Superior temporal gyrus (tissue), 1 donor: ENCODE results near the gene CRLF1.
"Not testable (repeated sequence)": the region's sequence is repeated elsewhere in the genome, so short reads cannot be mapped to it uniquely, and the experiment has no call there.

Source experiments
- DNase-seq: peaks from one replicate; pipeline ENCODE4 v3.0.0-alpha.2; 2016; ENCODE audit errors: extremely low spot score

The CRLF1 gene

DNA sequence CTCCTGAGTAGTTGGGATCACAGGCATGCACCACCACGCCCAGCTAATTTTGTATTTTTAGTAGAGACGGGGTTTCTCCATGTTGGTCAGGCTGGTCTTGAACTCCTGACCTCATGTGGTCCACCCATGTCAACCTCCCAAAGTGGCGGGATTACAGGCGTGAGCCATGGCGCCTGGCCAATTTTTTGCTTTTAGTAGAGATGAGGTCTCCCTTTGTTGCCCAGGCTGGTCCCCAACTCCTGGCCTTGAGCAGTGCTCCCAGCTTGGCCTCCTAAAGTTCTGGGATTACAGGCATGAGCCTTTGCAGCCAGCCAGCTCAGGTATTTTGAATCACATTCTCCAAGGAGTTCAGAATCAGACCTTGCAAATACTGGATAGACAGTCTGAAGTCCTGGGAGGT, 13.9 kb downstream of the CRLF1 start:
- not testable (repeated sequence) for DNase-seq

DNA sequence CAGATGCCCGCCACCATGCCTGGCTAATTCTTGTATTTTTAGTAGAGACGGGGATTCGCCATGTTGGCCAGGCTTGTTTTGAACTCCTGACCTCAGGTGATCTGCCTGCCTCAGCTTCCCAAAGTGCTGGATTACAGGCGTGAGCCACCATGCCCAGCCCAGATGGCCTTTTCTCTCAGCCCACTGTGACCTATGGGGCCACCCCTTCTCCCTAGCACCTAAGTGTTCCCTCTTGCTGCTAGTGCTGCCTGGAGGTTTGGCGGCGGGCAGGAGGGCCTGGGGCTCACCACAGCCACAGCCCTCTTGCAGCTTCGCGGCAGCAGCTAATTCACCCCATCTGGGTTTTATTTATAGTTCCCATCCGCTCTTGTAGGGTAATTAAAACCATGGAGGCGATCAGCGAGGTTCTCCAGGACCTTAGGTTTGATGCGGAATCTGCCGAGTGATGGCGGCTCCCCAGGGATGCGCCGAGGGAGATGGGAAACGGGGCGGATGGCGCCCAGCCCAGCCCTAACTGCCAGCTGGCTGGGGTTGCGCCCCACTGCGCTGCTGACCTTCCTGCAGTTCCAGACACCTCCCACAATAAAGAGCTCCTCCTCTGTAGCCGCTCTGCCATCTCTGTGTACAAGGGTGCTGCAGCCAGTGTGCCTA, 14.7 kb downstream of the CRLF1 start:
- DNase-seq: no peak

DNA sequence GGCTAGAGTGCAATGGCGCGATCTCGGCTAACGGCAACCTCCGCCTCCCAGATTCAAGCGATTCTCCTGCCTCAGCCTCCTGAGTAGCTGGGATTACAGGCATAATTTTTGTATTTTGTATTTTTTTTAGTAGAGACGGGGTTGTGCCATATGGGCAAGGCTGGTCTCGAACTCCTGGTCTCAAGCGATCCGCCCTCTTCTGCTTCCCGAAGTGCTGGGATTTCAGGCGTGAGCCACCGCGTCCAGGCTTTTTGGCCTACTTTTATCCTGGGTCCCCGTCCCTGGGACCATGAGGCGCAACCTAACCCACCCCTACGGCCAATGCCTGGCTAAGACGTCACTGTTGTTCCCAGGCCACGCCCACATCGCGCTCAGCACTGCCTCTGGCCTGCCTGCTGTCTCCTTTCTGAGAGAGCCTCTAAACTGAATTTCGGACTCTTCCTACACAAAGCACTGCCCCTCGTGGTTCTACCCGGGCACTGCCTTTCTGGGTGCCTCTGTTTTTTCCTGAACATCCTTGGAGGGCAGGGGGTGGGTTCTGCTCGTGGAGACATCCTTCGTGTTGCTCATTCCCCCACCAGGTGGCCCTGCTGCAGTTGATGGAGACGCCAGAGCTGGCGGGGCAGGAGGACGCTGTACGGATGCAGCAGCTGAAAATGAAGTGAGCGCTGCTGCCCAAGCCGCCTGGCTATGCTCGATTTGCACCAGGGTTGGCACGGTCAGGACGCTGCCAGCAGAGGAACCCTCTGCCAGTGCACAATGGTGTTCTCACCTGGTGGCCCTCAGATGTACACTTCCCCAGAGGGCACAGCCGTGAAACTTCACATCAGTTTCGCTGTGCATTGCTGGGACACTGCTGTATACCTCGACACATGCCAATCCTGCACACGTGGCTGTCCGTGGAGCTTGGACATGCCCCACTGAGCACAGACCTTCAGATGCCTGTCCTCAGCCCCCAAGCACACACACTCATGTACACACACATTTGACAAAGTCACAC, 16.0 kb downstream of the CRLF1 start:
- peak; percentile 91 for DNase-seq

GRCh38 chr19:18589380-18590272, 17.0 kb downstream of the CRLF1 start:
- DNase-seq: no peak

- DNase-seq: peak; percentile 78
Measured at GRCh38 chr19:18588611-18589379, 17.8 kb downstream of the CRLF1 start, which contains the start of gene REX1BD. REX1BD (plus strand) TSS chr19:18588798; CDS start chr19:18588802, 4 bp downstream.

DNA sequence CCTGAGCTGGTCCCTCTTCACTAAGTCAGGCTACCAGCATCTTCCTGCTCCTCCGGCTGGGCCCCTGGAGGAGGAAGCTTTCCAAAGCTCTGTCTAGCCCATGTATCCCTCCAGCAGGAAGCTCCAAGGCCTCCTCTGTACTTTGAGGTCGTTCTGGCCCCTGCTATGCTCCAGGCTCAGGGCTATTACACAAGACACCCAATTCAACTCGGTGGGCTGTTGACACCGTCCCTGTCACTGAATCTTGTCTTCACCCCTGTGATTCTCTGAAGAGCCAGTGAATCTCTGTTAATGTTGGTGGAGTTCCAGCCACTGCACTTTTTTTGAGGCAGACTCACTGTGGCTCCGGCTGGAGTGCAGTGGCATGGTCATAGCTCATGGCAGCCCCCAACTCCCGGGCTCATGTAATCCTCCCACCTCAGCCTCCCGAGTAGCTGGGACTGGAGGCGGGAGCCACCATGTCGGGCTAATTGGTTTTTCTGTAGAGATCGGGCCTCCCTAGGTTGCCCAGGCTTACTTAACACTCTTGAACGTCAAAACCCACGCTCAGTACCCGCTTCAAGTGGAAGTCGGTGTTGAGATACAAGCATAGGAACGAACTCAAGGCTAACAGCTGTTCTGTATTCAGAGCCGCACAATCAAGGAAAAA, 18.5 kb downstream of the CRLF1 start:
- DNase-seq: no peak

- no peak for DNase-seq
Measured at GRCh38 chr19:18587561-18587960, 19.0 kb downstream of the CRLF1 start.

DNA sequence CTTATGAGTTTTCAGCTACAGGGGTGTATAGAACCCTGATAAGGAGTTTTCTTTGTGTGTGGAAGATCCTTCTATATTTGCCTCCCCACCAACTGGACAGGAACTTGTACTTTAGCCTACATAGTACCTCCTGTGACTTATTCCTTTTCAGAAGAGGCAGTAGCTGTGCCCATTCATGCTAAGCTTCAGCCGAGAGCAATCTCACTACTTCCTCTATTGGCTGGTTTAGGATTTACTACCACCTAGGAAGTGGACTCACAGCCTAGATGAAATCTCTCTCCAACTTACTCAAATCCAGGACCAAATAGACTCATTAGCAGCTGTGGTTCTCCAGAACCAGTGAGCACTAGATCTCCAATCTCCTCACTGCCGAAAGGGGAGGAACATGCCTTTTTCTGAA, 20.3 kb downstream of the CRLF1 start:
- no peak for DNase-seq

- no peak for DNase-seq
Measured at GRCh38 chr19:18580311-18580710, 26.3 kb downstream of the CRLF1 start.

DNA sequence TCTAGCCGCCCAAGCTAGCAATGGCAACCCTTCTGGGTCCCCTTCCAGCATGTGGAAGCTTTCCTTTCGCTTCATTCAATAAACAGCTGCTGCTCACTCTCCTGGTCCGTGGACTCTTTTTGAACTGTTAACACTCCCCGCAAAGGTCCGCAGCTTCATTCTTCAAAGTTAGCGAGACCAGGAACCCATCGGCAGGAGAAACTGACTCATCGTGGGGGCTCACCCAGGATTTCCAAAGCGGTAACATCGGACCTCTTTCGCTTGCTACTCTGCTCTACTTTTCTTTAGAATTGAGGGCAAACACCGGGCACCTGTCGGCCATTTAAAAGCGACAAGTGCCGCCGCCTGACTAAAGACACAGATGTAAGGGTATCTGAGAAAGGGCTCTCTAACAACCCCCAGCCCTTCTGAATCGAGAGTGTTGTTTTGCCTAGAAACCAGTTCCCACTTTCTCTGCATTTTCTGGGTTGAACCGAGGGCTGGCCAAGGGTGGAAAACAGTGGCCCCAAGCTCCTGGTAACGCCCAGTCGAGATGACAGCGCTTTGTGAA, 29.2 kb downstream of the CRLF1 start:
- no peak for DNase-seq

DNA sequence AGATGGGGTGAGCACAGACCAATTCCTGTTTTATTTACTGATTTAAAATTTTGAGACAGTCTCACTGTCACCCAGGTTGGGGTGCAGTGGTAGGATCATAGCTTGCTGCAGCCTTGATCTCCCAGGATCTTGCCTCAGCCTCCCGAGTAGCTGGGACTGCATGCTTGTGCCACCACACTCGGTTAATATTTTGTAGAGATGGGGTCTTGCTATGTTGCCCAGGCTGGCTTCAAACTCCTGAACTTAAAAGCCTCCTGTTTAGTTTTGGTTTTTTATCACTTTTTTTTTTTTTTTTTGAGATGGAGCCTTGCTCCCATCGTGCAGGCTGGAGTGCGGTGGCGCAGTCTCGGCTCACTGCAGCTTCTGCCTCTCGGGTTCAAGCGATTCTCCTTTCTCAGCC, 30.2 kb downstream of the CRLF1 start:
- no peak for DNase-seq

DNA sequence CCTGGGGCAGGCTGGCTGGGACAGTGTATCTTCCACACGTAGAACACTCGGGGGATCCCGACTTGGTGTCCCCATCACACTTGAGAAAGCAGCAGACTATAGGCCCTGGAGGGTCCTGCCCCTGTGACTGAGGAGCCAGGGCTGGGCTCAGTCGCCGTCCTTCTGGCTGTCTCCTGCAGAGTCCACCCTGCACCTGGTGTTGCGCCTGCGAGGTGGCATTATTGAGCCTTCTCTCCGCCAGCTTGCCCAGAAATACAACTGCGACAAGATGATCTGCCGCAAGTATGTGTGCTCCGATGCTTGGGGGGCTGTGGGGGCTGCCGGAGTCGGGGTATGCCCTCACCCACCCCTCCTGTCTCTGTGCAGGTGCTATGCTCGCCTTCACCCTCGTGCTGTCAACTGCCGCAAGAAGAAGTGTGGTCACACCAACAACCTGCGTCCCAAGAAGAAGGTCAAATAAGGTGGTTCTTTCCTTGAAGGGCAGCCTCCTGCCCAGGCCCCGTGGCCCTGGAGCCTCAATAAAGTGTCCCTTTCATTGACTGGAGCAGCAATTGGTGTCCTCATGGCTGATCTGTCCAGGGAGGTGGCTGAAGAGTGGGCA, 31.8 kb downstream of the CRLF1 start:
- no peak for DNase-seq

- DNase-seq: peak; percentile 97
Measured at GRCh38 chr19:18571564-18572344, 34.8 kb downstream of the CRLF1 start, which contains the start of gene UBA52. UBA52 (plus strand) TSS chr19:18571857; CDS start chr19:18573301, 1,444 bp downstream.

GRCh38 chr19:18568367-18568766, 38.2 kb downstream of the CRLF1 start:
- DNase-seq: no peak

DNA sequence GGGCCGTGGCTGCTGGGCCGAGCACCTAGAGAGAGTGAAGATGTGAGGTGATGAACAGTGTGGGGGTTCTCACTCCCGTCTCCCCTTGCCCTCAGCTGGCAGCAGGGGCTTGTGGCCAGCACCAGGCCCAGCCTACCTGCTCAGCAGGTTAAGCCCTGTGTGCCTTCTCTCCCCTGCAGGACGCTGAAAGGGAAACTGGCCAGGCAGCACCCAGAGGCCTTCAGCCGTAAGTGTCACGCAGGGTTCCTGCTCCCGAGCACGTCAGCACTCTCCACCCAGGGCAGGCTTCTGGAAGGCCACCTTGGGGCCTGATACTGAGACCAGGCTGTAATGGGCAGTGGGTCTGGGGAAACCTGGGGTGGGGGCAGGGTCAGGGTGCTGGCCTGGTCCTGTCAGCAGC, 39.6 kb downstream of the CRLF1 start:
- no peak for DNase-seq

GRCh38 chr19:18562086-18562485, 44.5 kb downstream of the CRLF1 start:
- no peak for DNase-seq

DNA sequence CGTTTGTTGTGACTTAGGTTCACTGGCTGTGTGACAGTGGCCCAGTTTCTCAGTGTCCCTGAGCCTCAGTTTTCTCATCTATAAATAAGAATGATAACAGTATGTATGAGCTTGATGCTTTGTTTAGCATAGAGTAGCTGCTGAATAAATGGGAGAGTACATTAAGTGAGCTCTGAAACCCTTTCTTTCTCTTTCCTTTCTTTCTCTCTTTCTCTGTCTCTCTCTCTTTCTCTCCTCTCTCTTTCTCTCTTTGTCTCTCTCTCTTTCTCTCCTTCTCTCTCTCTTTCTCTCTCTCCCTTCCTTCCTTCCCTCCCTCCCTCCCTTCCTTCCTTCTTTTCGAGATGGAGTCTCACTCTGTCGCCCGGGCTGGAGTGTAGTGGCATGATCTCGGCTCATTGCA, 46.9 kb downstream of the CRLF1 start:
- DNase-seq: no peak

- no peak for DNase-seq
Measured at GRCh38 chr19:18558604-18559003, 48.0 kb downstream of the CRLF1 start.

- no peak for DNase-seq
Measured at GRCh38 chr19:18558202-18558555, 48.4 kb downstream of the CRLF1 start.
